GM23248 (cell line): ENCODE data around the gene ARID1B. TPM values are rescaled to one million over a fixed set of nuclear protein-coding genes. Genes with fewer than 3 reads are reported as not detected.

Experiments used
- DNase-seq: peaks from one replicate; pipeline ENCODE4 v3.0.0-alpha.2; 2015
- H2AFZ ChIP-seq: fragments of 200-600 bp; sonication (generic); 2 replicates; pipeline ENCODE4 v1.6.1; 2016; ENCODE audit warnings: antibody characterized with exemption
- H3F3A ChIP-seq: fragments of 200-600 bp; sonication (generic); 2 replicates; pipeline ENCODE4 v1.6.1; 2016; ENCODE audit warnings: mild to moderate bottlenecking, antibody characterized with exemption, mixed run types; ENCODE audit not compliant: insufficient read depth
- H3K27ac ChIP-seq: fragments of 200-600 bp; sonication (generic); 2 replicates; pipeline ENCODE4 v1.5.1; 2016; ENCODE audit warnings: mild to moderate bottlenecking
- H3K27me3 ChIP-seq: fragments of 200-600 bp; sonication (generic); replicated peaks from 2 replicates; pipeline ENCODE4 v1.6.1; 2016; ENCODE audit warnings: mild to moderate bottlenecking; ENCODE audit not compliant: insufficient read depth
- H3K36me3 ChIP-seq: fragments of 200-600 bp; sonication (generic); 2 replicates; pipeline ENCODE4 v1.6.1; 2016; ENCODE audit warnings: low read depth, mild to moderate bottlenecking
- H3K4me1 ChIP-seq: fragments of 200-600 bp; sonication (generic); 2 replicates; pipeline ENCODE4 v1.6.1; 2016; ENCODE audit warnings: mild to moderate bottlenecking; ENCODE audit not compliant: insufficient read depth
- H3K4me2 ChIP-seq: fragments of 200-600 bp; sonication (generic); one replicate; pipeline ENCODE4 v1.6.1; 2016; ENCODE audit warnings: mild to moderate bottlenecking; ENCODE audit not compliant: unreplicated experiment
- H3K4me3 ChIP-seq: fragments of 200-600 bp; sonication (generic); 2 replicates; pipeline ENCODE4 v1.5.1; 2016; ENCODE audit warnings: mild to moderate bottlenecking
- H3K79me2 ChIP-seq: fragments of 200-600 bp; sonication (generic); 2 replicates; pipeline ENCODE4 v1.6.1; 2016; ENCODE audit warnings: mild to moderate bottlenecking; ENCODE audit not compliant: insufficient read depth
- H3K9ac ChIP-seq: fragments of 200-600 bp; sonication (generic); 2 replicates; pipeline ENCODE4 v1.6.1; 2016; ENCODE audit warnings: mild to moderate bottlenecking
- H3K9me2 ChIP-seq: fragments of 200-600 bp; sonication (generic); 2 replicates; pipeline ENCODE4 v1.6.1; 2016; ENCODE audit warnings: mixed run types, mild to moderate bottlenecking, moderate library complexity; ENCODE audit not compliant: insufficient read depth
- H3K9me3 ChIP-seq: fragments of 200-600 bp; sonication (generic); one replicate; pipeline ENCODE4 v1.6.1; 2017; ENCODE audit warnings: low read depth
- H4K20me1 ChIP-seq: fragments of 200-600 bp; sonication (generic); 2 replicates; pipeline ENCODE4 v1.6.0; 2016; ENCODE audit not compliant: insufficient read depth
- EZH2 ChIP-seq: fragments of 200-600 bp; sonication (generic); IDR thresholded peaks from 2 replicates; pipeline ENCODE4 v1.6.1; 2018; ENCODE audit warnings: antibody characterized with exemption, mild to moderate bottlenecking; ENCODE audit not compliant: insufficient read depth, poor library complexity, severe bottlenecking
- EZH2phosphoT487 ChIP-seq: fragments of 200-600 bp; sonication (generic); IDR thresholded peaks from 2 replicates; pipeline ENCODE4 v1.6.1; 2018; ENCODE audit warnings: antibody characterized with exemption, moderate library complexity, mild to moderate bottlenecking, low read depth; ENCODE audit not compliant: insufficient read depth
- WGBS, 2 experiments: methylation state at CpG; one replicate each; pipeline ENCODE4 v1.1.6; 2015 to 2017; ENCODE audit warnings: low lambda C conversion rate in 2 of 2, low coverage in 1 of 2; ENCODE audit errors: missing lambda C conversion rate in 2 of 2; 5-methylcytosine and 5-hydroxymethylcytosine counted together
- in situ Hi-C: fragments of 300-500 bp; cut with MboI; formaldehyde crosslinking; loops from 2 replicates; pipeline ENCODE4 v1.15.0; 2020
- polyA plus RNA-seq: library from polyadenylated mRNA; unstranded; fragments of >200 nt; fragmentation: Nextera tagmentation; extraction: Ambion mirVana; gene quantifications from 2 replicates; pipeline ENCODE4 v1.2.1, GENCODE V29; 2016
- total RNA-seq: library from RNA; depleted of rRNA; stranded (reverse); fragments of >200 nt; shearing (Covaris generic); gene quantifications from 2 replicates; pipeline ENCODE4 v1.2.3, GENCODE V29; 2014

The ARID1B gene
- total and polyA plus RNA-seq, 2 experiments from 2014 or later, result 19.3 to 21.2 TPM

- WGBS, 2 experiments, result 98 to 99% methylated on average over 11 of the region's 11 CpGs
- TF ChIP-seq EZH2, result no peak
- no peak for TF ChIP-seq EZH2phosphoT487
- in situ Hi-C loops, result no loop called here
Observed at GRCh38 chr6:157126183-157127098, 349.3 kb downstream of the ARID1B start.

GRCh38 chr6:157128235-157128775 is 351.1 kb downstream of the ARID1B start:
- H3K4me1 ChIP-seq, result 0 out of 2 replicates have a peak, but pooled peaks cover 3% of the 10 kb centered on the region
- no peaks in the 10 kb centered on the region for H3K27me3 ChIP-seq
- TF ChIP-seq EZH2 (no peak), EZH2phosphoT487 (no peak)
- H3F3A ChIP-seq, result no peaks in the 10 kb centered on the region
- DNase-seq, result no peak
- 78 to 80% methylated on average over 5 of the region's 5 CpGs for WGBS, 2 experiments
- H3K9me2 ChIP-seq, result no peaks in the 10 kb centered on the region
- H3K9me3 ChIP-seq, result no peaks in the 10 kb centered on the region
- in situ Hi-C loops, result no loop called here
- peaks cover 21% of the 10 kb centered on the region for H3K79me2 ChIP-seq
- H3K4me2 ChIP-seq, result no peak overlapping the region
- no peak overlapping the region for H2AFZ ChIP-seq
- no peaks in the 10 kb centered on the region for H4K20me1 ChIP-seq
- no peak overlapping the region for H3K27ac ChIP-seq
- H3K4me3 ChIP-seq, result no peak overlapping the region
- H3K36me3 ChIP-seq, result 0 out of 2 replicates have a peak, but pooled peaks cover 3% of the 10 kb centered on the region
- no peak overlapping the region for H3K9ac ChIP-seq

More at GRCh38 chr6:157126183-157127098, 349.3 kb downstream of the ARID1B start:
- Histone ChIP-seq H3K4me2 (no peak overlapping the region), H4K20me1 (no peaks in the 10 kb centered on the region), H2AFZ (no peak overlapping the region), H3K27ac (no peak overlapping the region), H3K9me3 (no peaks in the 10 kb centered on the region), H3F3A (no peaks in the 10 kb centered on the region), H3K9ac (no peak overlapping the region), H3K4me1 (0 out of 2 replicates have a peak, but pooled peaks cover 3% of the 10 kb centered on the region), H3K79me2 (peaks cover 21% of the 10 kb centered on the region), H3K4me3 (no peak overlapping the region), H3K9me2 (no peaks in the 10 kb centered on the region), H3K36me3 (no peaks in the 10 kb centered on the region), H3K27me3 (no peaks in the 10 kb centered on the region)
- no peak for DNase-seq

- WGBS, 2 experiments, result 91 to 96% methylated on average over 8 of the region's 8 CpGs
- no peaks in the 10 kb centered on the region for H4K20me1 ChIP-seq
- H3K27ac ChIP-seq, result no peak overlapping the region
- H3K79me2 ChIP-seq, result peaks cover 9% of the 10 kb centered on the region
- H3F3A ChIP-seq, result peaks cover 15% of the 10 kb centered on the region; the same call in 1 of the 2 replicates
- H3K27me3 ChIP-seq, result no peaks in the 10 kb centered on the region
- TF ChIP-seq EZH2, result no peak
- no peak for TF ChIP-seq EZH2phosphoT487
- H3K4me3 ChIP-seq, result no peak overlapping the region
- H3K36me3 ChIP-seq, result 0 out of 2 replicates have a peak, but pooled peaks cover 11% of the 10 kb centered on the region
- no peak overlapping the region for H3K4me2 ChIP-seq
- no peaks in the 10 kb centered on the region for H3K9me3 ChIP-seq
- no peak for DNase-seq
- no peak overlapping the region for H3K9ac ChIP-seq
- H2AFZ ChIP-seq, result no peak overlapping the region
- H3K4me1 ChIP-seq, result peaks cover 13% of the 10 kb centered on the region
- H3K9me2 ChIP-seq, result no peaks in the 10 kb centered on the region
- in situ Hi-C loops, result no loop called here
Observed at GRCh38 chr6:157131250-157131649, 354.1 kb downstream of the ARID1B start.

DNA sequence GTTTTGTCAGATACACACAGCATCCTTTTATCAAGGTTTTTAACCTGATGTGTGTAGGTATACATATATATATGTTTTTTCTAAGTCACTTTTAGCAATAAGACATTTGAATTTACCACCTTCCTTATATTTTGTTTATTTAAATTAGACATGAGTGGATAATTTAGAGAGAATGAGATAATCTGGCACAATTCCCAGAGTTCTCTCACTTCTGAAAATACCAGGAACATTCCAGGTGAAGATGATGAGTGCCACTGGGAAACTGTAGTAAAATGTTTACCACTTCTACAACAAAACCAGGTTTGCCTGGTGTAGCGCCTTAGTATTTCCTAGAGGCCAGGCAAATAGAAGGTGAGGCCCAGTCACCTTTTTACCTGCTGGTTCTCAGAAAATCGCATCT is 356.7 kb downstream of the ARID1B start:
- no peak for TF ChIP-seq EZH2phosphoT487
- no peak for TF ChIP-seq EZH2
- no peak overlapping the region for H3K4me3 ChIP-seq
- H3F3A ChIP-seq, result peaks cover 16% of the 10 kb centered on the region; the same call in 1 of the 2 replicates
- no peak overlapping the region for H3K4me2 ChIP-seq
- H3K27ac ChIP-seq, result no peak overlapping the region
- WGBS, 2 experiments, result 98 to 100% methylated on average over 2 of the region's 2 CpGs
- H3K9ac ChIP-seq, result no peak overlapping the region
- H3K79me2 ChIP-seq, result no peaks in the 10 kb centered on the region
- H3K27me3 ChIP-seq, result no peaks in the 10 kb centered on the region
- no peak for DNase-seq
- in situ Hi-C loops, result no loop called here
- H3K9me3 ChIP-seq, result no peaks in the 10 kb centered on the region
- H2AFZ ChIP-seq, result no peak overlapping the region
- 0 out of 2 replicates have a peak, but pooled peaks cover 11% of the 10 kb centered on the region for H3K36me3 ChIP-seq
- no peaks in the 10 kb centered on the region for H4K20me1 ChIP-seq
- H3K4me1 ChIP-seq, result peaks cover 13% of the 10 kb centered on the region
- no peaks in the 10 kb centered on the region for H3K9me2 ChIP-seq
